HG02610 (cell line): Measurements from ENCODE around the gene MED25.
A peak's percentile ranks its signal among the peaks of the same experiment; 100 is the strongest.

Experiments used
- ATAC-seq: cut with Tn5 transposase; IDR thresholded peaks from one replicate; pipeline ENCODE4 v1.9.1; 2021; ENCODE audit warnings: mild to moderate bottlenecking, moderate library complexity; ENCODE audit not compliant: unreplicated experiment

The MED25 gene

GRCh38 chr19:49871349-49871985 is 53.4 kb downstream of the MED25 start:
- ATAC-seq: no peak

DNA sequence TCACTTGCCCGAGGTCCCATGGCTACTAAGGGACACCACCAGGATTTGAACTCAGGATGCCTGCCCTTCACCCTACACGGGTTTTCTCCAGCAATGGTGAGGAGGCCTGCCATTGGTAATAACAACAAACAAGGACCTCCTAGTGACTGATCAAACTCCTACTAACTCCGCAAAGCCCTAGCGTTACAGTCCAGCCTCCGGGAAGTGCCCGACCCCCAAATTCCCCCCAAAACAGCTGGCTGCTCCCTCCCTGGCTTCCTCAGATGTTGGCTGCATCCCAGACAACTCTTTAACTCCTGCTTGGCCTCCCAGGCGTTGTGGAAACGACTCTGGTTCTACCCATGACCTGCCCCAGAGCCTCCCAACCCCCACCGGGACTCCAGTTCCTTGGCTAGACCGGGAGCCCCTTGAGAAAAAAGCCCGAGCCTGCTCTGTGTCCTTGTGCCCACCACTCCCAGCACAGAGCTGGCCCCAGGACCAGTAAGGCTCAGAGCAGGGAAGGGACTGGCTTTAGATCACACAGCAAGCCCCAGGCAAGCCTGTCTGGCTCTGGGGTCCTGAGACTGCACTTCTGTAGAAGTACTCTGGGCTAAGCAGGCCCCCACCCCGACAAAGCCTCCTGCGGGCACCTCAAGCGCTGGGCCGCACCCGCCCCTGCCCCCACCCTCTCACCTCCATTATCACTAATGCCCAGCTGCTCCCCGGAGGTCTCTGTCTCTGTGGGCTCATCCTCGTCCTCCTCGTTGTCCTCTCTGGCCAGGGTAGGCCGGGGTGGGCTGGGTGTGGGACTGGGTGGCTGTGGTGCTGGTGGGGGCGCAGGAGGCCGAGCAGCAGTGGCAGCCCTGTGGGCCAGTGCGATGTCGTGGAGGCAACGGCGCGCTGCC is 54.4 kb downstream of the MED25 start:
- no peak for ATAC-seq

- no peak for ATAC-seq
Measured at GRCh38 chr19:49873129-49873521, 55.0 kb downstream of the MED25 start.

DNA sequence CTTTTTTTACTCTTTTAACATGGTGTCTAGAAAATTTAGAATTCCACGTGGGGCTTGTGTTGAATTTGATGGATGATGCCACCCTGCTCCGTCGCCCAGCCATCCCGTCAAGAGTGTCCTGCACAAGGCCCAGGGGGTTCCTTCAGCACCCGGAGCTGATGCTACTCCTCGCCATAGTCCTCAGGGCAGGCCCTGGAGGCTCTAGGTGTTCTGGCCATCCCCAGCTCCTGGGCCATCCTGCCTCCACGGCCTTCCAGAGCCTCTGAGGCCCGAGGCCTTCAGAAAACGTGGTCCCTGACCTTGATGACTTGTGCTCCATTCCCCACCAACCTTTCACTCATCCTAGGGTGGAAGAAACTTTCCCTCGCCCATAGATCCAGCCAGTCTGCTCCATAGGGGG is 55.7 kb downstream of the MED25 start:
- no peak for ATAC-seq

DNA sequence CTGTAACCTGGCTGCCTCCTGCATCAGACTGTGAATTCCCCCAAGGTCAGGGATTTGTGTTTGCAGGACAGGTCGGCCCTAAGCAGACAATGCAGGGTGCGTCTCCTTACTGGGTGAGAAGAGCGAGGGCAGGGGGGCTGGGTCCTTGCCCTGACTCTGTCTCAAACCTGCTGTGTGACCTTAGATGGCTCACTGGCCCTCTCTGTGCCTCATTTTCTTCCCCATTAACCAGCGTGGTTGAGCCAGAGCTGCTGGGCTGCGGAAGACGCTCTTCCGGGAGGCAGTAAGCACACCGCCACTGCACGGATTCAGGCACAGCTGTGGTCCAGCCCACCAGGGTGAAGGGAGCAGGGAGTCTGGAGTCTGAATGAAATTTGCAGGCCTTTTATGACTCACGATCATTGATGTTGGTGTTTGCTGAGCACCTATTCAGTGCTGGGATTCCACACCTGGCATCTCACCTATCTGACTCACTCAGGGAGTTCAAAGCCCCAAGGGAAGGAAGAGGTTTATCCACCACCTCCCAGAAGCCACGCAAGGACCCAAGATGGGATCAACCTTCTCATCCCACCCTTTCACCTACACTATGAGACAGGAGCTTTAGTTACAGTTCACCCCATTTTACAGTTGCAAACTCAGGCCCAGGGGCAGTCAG is 56.5 kb downstream of the MED25 start:
- no peak for ATAC-seq

- no peak for ATAC-seq
Measured at GRCh38 chr19:49875177-49875576, 57.1 kb downstream of the MED25 start.

DNA sequence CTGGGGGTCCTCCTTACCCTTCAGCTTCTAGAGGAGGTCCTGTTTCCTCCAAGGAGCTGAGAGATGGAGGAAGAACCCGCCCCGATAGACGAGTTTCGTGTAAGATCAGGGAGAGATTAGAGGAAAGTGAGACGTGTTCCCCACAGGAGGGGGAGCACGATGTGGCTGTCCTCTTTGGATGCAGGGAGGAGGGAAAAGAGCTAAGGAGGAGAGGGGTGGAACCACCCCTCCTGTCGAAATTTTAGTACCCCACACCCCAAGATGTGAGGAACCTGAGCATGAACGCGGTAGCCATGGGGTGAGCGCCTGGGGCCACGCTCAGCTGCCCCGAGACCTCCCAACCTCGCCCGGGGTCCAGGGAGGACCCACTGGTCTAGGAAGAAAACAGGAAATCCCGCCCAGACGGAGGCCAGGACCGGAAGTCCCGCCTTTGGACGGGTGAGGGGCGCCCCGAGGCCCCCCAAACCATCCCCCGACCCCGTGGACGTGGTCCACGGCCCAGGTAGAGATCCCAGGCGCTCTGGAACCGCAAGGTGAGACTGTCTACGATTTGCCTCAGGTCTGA is 57.9 kb downstream of the MED25 start:
- no peak for ATAC-seq

- ATAC-seq: peak; percentile 42
Measured at GRCh38 chr19:49876422-49877019, 58.4 kb downstream of the MED25 start.

DNA sequence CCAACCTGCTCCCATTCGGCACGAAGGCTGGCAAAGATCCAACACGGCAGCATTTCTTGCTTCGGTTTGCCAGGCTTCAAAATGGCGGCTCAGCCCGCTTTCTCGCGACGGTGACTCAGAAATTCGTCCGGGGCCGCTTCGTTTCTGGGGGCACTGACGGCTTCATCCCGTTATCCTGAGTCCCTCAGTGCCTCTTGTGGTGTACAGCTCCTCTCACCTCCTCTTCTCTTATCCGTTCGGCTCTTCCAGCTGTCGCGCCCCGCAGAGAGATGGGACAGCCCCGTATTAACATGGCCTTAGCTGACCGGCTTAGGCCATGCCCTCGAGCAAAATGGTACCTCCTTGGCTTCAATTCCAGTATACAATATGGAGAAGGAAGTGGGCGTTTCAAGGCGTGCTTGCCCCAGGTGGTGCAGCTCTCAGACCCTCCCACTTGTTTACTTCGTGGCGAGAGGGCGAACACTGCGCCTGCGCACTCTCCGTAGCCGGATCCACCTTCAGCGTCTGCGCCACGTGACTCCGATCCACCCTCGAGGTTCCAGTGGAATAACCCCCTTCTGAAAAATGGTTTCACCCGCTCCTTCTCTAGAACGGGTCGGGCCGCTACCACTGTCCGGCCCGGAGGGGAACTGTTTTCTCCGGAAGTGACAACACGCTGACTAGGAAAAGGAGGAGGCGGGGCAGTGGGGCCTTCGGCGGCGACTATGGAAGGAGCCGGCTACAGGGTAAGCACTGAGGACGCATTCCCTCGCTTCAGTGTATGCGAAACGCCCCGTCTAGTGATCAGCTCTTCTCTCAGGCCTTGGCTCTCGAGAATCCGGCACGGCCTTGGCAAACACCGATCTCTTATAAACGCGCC is 59.2 kb downstream of the MED25 start, which contains the start of the genes AKT1S1 and TBC1D17:
AKT1S1 (minus strand) TSS at position 336 of the 859 bp plus-strand sequence. CDS start 4,060 bp downstream, outside the sequence.
TBC1D17 (plus strand) TSS at position 683 of the 859 bp plus-strand sequence; CDS start at position 705, 22 bp downstream.
- ATAC-seq: peak; percentile 48

DNA sequence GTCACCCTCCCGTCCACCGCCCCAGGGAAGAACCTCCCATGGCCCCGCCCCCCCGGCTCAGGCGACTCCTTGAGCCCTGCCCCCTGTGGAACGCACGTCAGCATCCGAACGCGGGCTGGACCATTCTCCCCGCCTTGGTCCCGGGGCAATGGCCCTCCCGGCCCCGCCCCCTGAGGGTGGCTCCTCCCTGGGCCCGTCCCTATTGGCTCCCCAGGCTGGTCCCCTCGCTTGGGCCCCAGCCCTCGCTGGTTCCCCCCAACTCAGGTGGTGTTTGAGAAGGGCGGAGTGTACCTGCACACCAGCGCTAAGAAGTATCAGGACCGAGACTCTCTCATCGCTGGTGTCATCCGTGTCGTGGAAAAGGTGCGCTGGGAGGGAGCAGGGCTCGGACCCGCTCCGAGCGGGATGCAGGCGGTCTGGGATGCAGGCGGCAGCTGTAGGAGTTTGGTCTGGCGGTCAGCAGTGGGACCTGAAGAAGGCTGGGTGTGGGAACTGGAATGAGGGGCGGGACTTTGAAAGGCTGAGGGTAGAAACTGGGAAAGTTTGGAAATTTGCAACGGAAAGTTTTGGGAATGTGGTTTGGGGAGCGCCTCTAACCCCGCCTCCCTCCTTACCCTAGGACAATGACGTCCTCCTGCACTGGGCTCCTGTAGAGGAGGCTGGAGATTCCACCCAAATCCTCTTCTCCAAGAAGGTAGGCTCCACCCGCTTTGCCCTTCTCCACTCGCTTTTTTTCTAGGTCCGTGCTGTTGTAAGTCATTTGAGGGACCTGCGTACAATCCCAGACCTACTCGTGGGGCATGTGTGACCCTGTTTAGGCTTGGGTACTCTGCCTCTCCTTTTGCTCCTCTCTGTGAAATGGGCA is 60.0 kb downstream of the MED25 start:
- ATAC-seq: peak; percentile 50

GRCh38 chr19:49878744-49879070 is 60.6 kb downstream of the MED25 start:
- no peak for ATAC-seq

GRCh38 chr19:49879243-49879963 is 61.3 kb downstream of the MED25 start:
- ATAC-seq: no peak

- ATAC-seq: no peak
Measured at GRCh38 chr19:49880162-49880869, 62.2 kb downstream of the MED25 start.

- ATAC-seq: no peak
Measured at GRCh38 chr19:49881186-49881585, 63.1 kb downstream of the MED25 start.

- ATAC-seq: no peak
Measured at GRCh38 chr19:49881672-49882394, 63.7 kb downstream of the MED25 start.

- no peak for ATAC-seq
Measured at GRCh38 chr19:49882643-49883042, 64.6 kb downstream of the MED25 start.

DNA sequence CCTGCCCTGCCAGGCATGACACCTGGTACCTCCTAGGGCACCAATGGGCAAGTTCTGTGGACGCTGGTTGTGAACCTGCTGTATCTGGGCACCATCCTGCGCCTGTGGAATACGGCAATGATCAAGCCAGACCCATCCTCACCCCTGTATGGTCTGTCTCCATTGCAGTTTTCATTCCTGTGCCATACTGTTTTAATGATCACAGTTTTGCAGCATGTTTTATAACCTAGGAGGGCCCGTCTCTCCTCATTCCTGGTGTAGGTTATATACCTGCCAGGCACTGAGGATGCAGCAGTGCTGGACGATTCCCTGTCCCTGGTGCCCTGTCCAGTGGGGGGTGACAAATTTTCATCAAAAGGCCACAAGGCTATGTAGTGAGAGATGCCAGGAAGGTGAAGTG is 65.0 kb downstream of the MED25 start:
- ATAC-seq: no peak
